ENCODE data around the gene GALNT1.

Gene GALNT1

DNA sequence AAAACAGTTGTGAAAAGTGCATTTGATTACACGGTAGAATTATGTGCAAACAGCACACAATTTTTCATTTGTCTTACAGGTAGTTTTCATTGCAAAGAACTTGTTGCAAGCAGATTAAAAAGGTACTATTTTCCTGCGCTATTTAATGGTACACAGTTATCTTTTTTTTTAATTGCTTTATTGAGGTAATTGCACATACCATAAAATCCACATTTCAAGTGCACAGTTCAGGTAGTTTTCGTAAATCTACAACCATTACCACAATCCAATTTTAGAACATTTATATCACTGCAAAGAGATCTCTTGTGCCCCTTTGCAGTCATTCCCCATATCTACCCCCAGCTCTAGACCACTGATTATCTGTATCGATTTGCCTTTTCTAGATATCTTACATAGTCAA lies 2.6 kb upstream of the GALNT1 start:
- Histone ChIP-seq H4K20me1 (ENCODE audit: insufficient read depth, low read length) (no peaks in the 10 kb centered on the region), H3K4me3 (ENCODE audit: low read length) (no peak overlapping the region), H3K27me3 (replicated peaks; ENCODE audit: insufficient read depth, low read length) (no peaks in the 10 kb centered on the region), H3K9me3 (replicated peaks; ENCODE audit: insufficient read depth, low read length) (no peaks in the 10 kb centered on the region), H2AFZ (ENCODE audit: low read length) (no peak overlapping the region), H3K4me2 (ENCODE audit: low read depth, low read length) (no peak overlapping the region), H3K79me2 (ENCODE audit: low read length) (peaks cover 8% of the 10 kb centered on the region; the same call in 1 of the 2 replicates), H3F3A (ENCODE audit: insufficient read depth, low read length) (peaks cover 7% of the 10 kb centered on the region; the same call in 1 of the 2 replicates), H3K27ac (ENCODE audit: low read length) (no peak overlapping the region), H3K4me1 (ENCODE audit: low read length) (0 out of 2 replicates have a peak, but pooled peaks cover 7% of the 10 kb centered on the region), H3K9me2 (replicated peaks; ENCODE audit: insufficient read depth, low read length) (no peaks in the 10 kb centered on the region), H3K9ac (ENCODE audit: low read length) (no peak overlapping the region), H3K36me3 (replicated peaks; ENCODE audit: insufficient read depth, low read length) (no peaks in the 10 kb centered on the region)
- TF ChIP-seq, protein P1, sequence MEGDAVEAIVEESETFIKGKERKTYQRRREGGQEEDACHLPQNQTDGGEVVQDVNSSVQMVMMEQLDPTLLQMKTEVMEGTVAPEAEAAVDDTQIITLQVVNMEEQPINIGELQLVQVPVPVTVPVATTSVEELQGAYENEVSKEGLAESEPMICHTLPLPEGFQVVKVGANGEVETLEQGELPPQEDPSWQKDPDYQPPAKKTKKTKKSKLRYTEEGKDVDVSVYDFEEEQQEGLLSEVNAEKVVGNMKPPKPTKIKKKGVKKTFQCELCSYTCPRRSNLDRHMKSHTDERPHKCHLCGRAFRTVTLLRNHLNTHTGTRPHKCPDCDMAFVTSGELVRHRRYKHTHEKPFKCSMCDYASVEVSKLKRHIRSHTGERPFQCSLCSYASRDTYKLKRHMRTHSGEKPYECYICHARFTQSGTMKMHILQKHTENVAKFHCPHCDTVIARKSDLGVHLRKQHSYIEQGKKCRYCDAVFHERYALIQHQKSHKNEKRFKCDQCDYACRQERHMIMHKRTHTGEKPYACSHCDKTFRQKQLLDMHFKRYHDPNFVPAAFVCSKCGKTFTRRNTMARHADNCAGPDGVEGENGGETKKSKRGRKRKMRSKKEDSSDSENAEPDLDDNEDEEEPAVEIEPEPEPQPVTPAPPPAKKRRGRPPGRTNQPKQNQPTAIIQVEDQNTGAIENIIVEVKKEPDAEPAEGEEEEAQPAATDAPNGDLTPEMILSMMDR (IDR thresholded peaks at IDR 0.05; ENCODE audit: low read length) = no peak
- no peak for TF ChIP-seq EZH2 (optimal IDR thresholded peaks at IDR 0.05; ENCODE audit: low read depth, low read length)
- TF ChIP-seq EZH2phosphoT487 (IDR thresholded peaks at IDR 0.05; ENCODE audit: low read length) = no peak
- DNase-seq = no peak

DNA sequence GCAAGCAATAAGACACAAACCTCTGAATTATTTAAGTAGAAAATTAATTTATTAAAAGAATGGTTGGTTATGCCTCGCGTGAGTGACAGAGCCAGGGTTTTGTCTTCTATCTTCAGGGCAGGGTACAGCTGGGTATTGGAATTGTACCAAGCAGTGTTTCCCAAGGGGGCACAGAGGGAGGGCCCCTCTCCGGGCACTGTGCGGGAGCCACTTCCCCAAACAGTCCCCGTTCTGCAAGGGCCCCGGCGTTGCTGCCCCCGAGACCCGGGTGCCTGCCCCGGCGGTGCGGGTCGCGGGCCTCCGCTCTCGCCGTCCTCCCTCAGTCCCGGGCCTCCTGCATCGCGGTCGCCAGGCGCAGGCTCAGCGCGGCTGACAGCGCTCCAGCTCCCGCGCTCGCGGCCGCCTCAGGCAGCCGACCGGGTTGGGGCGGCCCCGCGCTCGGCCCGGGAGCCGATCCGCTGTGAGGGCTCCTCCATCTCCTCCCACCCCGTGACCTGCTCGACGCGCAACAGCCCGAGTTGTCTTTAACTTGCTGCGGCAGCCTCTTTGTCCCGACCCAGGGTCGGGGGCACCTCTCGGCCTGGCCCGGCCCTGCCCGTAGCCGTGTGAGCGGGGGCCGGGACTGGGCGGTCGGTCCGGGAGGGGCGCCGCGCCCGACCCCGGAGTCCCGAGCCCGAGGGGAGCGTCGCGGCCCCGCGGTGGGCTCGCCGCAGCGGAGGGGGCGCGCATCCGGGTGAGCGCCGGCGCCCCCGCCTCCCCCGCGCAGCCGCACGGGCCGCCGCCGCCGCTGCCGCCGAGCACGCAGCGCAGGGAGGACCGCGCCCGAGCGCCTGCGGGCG lies 620 bp upstream of the GALNT1 start:
- H3K27me3 ChIP-seq (replicated peaks; ENCODE audit: insufficient read depth, low read length) = no peaks in the 10 kb centered on the region
- TF ChIP-seq EZH2 (optimal IDR thresholded peaks at IDR 0.05; ENCODE audit: low read depth, low read length) = no peak
- TF ChIP-seq, protein P1 (IDR thresholded peaks at IDR 0.05; ENCODE audit: low read length) = no peak
- no peak for TF ChIP-seq EZH2phosphoT487 (IDR thresholded peaks at IDR 0.05; ENCODE audit: low read length)
- peak overlapping the region; percentile 75 for H3K9ac ChIP-seq (ENCODE audit: low read length)
- 0 out of 2 replicates have a peak, but pooled peaks cover 7% of the 10 kb centered on the region for H3K4me1 ChIP-seq (ENCODE audit: low read length)
- H2AFZ ChIP-seq (ENCODE audit: low read length) = peak overlapping the region; percentile 83
- no peaks in the 10 kb centered on the region for H4K20me1 ChIP-seq (ENCODE audit: insufficient read depth, low read length)
- peak; percentile 75 for DNase-seq
- H3K4me3 ChIP-seq (ENCODE audit: low read length) = peak overlapping the region; percentile 71
- no peaks in the 10 kb centered on the region for H3K36me3 ChIP-seq (replicated peaks; ENCODE audit: insufficient read depth, low read length)
- peak overlapping the region; percentile 60; the same call in 1 of the 2 replicates for H3K27ac ChIP-seq (ENCODE audit: low read length)
- H3F3A ChIP-seq (ENCODE audit: insufficient read depth, low read length) = peaks cover 7% of the 10 kb centered on the region; the same call in 1 of the 2 replicates
- peak overlapping the region; percentile 86; the same call in 1 of the 2 replicates for H3K4me2 ChIP-seq (ENCODE audit: low read depth, low read length)
- no peaks in the 10 kb centered on the region for H3K9me2 ChIP-seq (replicated peaks; ENCODE audit: insufficient read depth, low read length)
- H3K9me3 ChIP-seq (replicated peaks; ENCODE audit: insufficient read depth, low read length) = no peaks in the 10 kb centered on the region
- H3K79me2 ChIP-seq (ENCODE audit: low read length) = peaks cover 18% of the 10 kb centered on the region; the same call in 1 of the 2 replicates

DNA sequence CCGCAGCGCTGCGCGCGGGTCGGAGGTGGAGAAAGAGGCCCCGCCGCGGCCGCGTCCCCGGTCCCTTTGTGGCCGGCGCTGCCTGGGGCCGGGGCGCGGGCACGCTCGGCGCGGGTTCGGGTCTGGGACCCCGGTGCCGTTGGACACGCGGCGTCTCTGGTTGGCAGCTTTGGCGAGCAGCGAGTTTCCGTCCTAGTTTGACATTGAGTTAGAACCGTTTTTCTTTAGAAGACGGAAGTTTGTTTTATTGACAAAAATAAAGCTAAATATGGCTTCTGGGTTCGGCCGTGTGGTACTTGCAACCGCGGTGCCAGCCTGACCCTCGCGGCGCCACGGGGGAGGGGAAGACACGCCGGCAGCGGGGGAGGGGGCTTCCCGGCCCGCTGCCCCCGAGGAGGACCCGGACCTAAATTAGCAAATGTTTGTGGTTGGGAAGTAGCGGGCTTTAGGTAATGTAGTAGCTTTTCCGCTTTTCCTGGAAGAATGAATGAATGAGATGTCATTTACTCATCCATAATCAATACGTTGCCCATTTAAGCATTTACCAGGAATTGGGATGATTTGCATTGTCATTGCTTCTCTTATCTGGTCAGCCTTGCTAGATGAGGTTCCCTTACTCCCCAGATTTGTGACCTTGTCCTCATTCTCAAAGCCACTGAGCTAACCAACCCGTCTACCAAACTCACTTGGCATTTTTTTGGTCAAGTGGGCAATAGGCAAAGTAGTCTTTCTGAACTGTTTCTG lies 530 bp downstream of the GALNT1 start:
- H4K20me1 ChIP-seq (ENCODE audit: insufficient read depth, low read length) = no peaks in the 10 kb centered on the region

More for the DNA sequence above, 530 bp downstream of the GALNT1 start:
- Histone ChIP-seq H3K36me3 (replicated peaks; ENCODE audit: insufficient read depth, low read length) (no peaks in the 10 kb centered on the region), H3K9ac (ENCODE audit: low read length) (peak overlapping the region; percentile 72; the same call in 1 of the 2 replicates), H3K4me3 (ENCODE audit: low read length) (peak overlapping the region; percentile 81), H3K9me3 (replicated peaks; ENCODE audit: insufficient read depth, low read length) (no peaks in the 10 kb centered on the region), H3K27me3 (replicated peaks; ENCODE audit: insufficient read depth, low read length) (no peaks in the 10 kb centered on the region), H3K4me2 (ENCODE audit: low read depth, low read length) (peak overlapping the region; percentile 85), H3K27ac (ENCODE audit: low read length) (no peak overlapping the region), H3K4me1 (ENCODE audit: low read length) (0 out of 2 replicates have a peak, but pooled peaks cover 7% of the 10 kb centered on the region), H2AFZ (ENCODE audit: low read length) (peak overlapping the region; percentile 90), H3K9me2 (replicated peaks; ENCODE audit: insufficient read depth, low read length) (no peaks in the 10 kb centered on the region), H3K79me2 (ENCODE audit: low read length) (peaks cover 23% of the 10 kb centered on the region), H3F3A (ENCODE audit: insufficient read depth, low read length) (peaks cover 7% of the 10 kb centered on the region; the same call in 1 of the 2 replicates)
- DNase-seq = peak; percentile 10
- TF ChIP-seq EZH2phosphoT487 (IDR thresholded peaks at IDR 0.05; ENCODE audit: low read length) = no peak
- no peak for TF ChIP-seq EZH2 (optimal IDR thresholded peaks at IDR 0.05; ENCODE audit: low read depth, low read length)
- TF ChIP-seq, protein P1 (IDR thresholded peaks at IDR 0.05; ENCODE audit: low read length) = no peak
